ENCODE measurements around the gene ZBTB7C. TPM values are rescaled to one million over a fixed set of nuclear protein-coding genes. Genes with fewer than 3 reads are reported as not detected.
A peak's percentile ranks its signal among the peaks of the same experiment; 100 is the strongest.

ZBTB7C gene
- total RNA-seq, 1 experiment from 2014 or later: not detected

GRCh38 chr18:48038636-48039035 is 370.5 kb downstream of the ZBTB7C start:
- intact Hi-C loops (cut with micrococcal nuclease; ENCODE audit: unreplicated experiment): no loop called here
- Mint-ChIP-seq H3K27me3 (ENCODE audit: unreplicated experiment) (peaks cover 77% of the 10 kb centered on the region), H3K4me1 (ENCODE audit: low read depth, unreplicated experiment) (no peaks in the 10 kb centered on the region), H3K9me3 (ENCODE audit: low read depth, unreplicated experiment) (no peaks in the 10 kb centered on the region), H3K27ac (ENCODE audit: unreplicated experiment) (no peak overlapping the region), H3K36me3 (ENCODE audit: insufficient read depth, unreplicated experiment) (no peaks in the 10 kb centered on the region), H3K4me3 (ENCODE audit: low read depth, unreplicated experiment) (no peak overlapping the region)
- BruUV-seq (replicated peaks): no TSS peak
- DNase-seq: no peak
- CTCF ChIA-PET: interaction anchor here (0.7 kb wide), 1 partner anchor 855 kb away, joined by 4 read pairs; no protein-coding TSS in a partner anchor
- TF ChIP-seq, protein P1, sequence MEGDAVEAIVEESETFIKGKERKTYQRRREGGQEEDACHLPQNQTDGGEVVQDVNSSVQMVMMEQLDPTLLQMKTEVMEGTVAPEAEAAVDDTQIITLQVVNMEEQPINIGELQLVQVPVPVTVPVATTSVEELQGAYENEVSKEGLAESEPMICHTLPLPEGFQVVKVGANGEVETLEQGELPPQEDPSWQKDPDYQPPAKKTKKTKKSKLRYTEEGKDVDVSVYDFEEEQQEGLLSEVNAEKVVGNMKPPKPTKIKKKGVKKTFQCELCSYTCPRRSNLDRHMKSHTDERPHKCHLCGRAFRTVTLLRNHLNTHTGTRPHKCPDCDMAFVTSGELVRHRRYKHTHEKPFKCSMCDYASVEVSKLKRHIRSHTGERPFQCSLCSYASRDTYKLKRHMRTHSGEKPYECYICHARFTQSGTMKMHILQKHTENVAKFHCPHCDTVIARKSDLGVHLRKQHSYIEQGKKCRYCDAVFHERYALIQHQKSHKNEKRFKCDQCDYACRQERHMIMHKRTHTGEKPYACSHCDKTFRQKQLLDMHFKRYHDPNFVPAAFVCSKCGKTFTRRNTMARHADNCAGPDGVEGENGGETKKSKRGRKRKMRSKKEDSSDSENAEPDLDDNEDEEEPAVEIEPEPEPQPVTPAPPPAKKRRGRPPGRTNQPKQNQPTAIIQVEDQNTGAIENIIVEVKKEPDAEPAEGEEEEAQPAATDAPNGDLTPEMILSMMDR (IDR thresholded peaks at IDR 0.05; ENCODE audit: unreplicated experiment): no peak

DNA sequence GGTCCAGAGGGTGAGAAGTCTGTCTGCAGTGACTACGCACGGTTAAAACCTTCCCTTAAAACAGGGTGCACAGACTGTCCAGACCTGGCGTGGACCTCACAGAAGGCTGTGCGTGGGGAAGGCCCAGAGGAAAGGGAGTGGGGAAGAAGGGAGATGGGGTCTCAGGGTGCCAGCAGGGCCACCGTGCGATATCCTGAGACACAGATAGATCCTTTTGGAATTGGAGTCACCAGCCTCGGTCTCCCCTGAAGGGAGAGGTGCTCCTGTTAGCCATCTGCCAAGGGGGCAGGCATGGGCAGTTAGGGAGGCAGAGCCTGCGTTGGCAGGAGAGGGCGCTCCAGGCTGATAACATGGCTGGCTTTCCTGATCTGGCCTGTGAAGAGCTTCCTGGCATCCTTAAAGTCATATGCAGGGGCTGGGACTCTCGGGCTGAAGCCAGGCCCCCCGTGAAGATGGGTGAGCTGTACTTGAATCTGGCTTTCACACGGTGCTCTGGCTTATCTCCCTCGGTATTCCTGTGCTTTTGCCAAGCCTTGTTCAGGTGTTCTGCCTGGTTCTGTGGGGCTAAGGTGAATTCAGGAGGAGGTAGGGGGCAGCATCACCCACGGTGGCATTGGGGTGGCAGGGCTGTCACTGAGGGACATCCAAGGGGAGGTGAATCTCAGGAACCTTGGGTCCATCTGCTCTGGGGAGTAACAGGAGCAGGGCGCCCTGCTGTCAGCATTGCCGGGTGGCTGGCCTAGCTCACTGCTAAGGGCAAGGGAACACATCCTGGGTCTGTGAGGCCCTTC is 371.5 kb downstream of the ZBTB7C start:
- DNase-seq: peak; percentile 23
- H3K27me3 Mint-ChIP-seq (ENCODE audit: unreplicated experiment): peaks cover 69% of the 10 kb centered on the region
- CTCF ChIA-PET: interaction anchor here (1.3 kb wide), 1 partner anchor 408 kb away, joined by 7 read pairs; no protein-coding TSS in a partner anchor

GRCh38 chr18:48036641-48037421 is 372.4 kb downstream of the ZBTB7C start:
- intact Hi-C loops (cut with micrococcal nuclease; ENCODE audit: unreplicated experiment): no loop called here
- Mint-ChIP-seq H3K27me3 (ENCODE audit: unreplicated experiment) (peaks cover 61% of the 10 kb centered on the region), H3K27ac (ENCODE audit: unreplicated experiment) (no peak overlapping the region), H3K9me3 (ENCODE audit: low read depth, unreplicated experiment) (no peaks in the 10 kb centered on the region), H3K36me3 (ENCODE audit: insufficient read depth, unreplicated experiment) (no peaks in the 10 kb centered on the region), H3K4me3 (ENCODE audit: low read depth, unreplicated experiment) (no peak overlapping the region), H3K4me1 (ENCODE audit: low read depth, unreplicated experiment) (no peaks in the 10 kb centered on the region)
- CTCF ChIA-PET: interaction anchor here (1.3 kb wide), 1 partner anchor 408 kb away, joined by 7 read pairs; no protein-coding TSS in a partner anchor
- DNase-seq: no peak
- no TSS peak for BruUV-seq (replicated peaks)
- TF ChIP-seq, protein P1 (IDR thresholded peaks at IDR 0.05; ENCODE audit: unreplicated experiment): no peak

More for the DNA sequence above, 371.5 kb downstream of the ZBTB7C start:
- Mint-ChIP-seq H3K4me1 (ENCODE audit: low read depth, unreplicated experiment) (no peaks in the 10 kb centered on the region), H3K27ac (ENCODE audit: unreplicated experiment) (no peak overlapping the region), H3K36me3 (ENCODE audit: insufficient read depth, unreplicated experiment) (no peaks in the 10 kb centered on the region), H3K4me3 (ENCODE audit: low read depth, unreplicated experiment) (no peak overlapping the region), H3K9me3 (ENCODE audit: low read depth, unreplicated experiment) (no peaks in the 10 kb centered on the region)
- intact Hi-C loops (cut with micrococcal nuclease; ENCODE audit: unreplicated experiment): no loop called here
- TF ChIP-seq, protein P1 (IDR thresholded peaks at IDR 0.05; ENCODE audit: unreplicated experiment): no peak
- BruUV-seq (replicated peaks): no TSS peak

DNA sequence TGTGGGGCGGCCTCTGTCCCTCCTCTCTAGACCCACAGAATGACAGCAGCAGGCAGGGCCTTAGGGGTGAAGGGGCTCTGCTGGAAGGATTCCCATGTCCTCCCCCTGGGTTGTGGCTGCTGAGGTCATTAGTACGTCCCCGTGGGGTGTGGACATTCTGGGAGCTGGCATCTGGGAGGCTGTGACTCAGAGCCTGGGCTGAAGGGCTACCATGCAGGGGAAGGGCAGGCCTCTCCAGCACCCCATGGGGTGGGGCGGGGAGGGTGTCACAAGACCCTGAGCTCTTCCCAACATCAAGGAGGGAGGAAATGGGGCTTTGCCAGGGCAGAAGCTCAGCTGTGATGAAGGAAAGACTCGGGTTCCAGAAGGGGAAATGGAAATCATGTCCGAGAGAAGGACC is 373.0 kb downstream of the ZBTB7C start:
- CTCF ChIA-PET: no interaction called here

More for the DNA sequence above, 373.0 kb downstream of the ZBTB7C start:
- H3K27ac Mint-ChIP-seq (ENCODE audit: unreplicated experiment): no peak overlapping the region
- no TSS peak for BruUV-seq (replicated peaks)
- peaks cover 55% of the 10 kb centered on the region for H3K27me3 Mint-ChIP-seq (ENCODE audit: unreplicated experiment)
- DNase-seq: no peak
- intact Hi-C loops (cut with micrococcal nuclease; ENCODE audit: unreplicated experiment): no loop called here
- H3K4me1 Mint-ChIP-seq (ENCODE audit: low read depth, unreplicated experiment): no peaks in the 10 kb centered on the region
- TF ChIP-seq, protein P1 (IDR thresholded peaks at IDR 0.05; ENCODE audit: unreplicated experiment): no peak
- no peak overlapping the region for H3K4me3 Mint-ChIP-seq (ENCODE audit: low read depth, unreplicated experiment)
- H3K36me3 Mint-ChIP-seq (ENCODE audit: insufficient read depth, unreplicated experiment): no peaks in the 10 kb centered on the region
- no peaks in the 10 kb centered on the region for H3K9me3 Mint-ChIP-seq (ENCODE audit: low read depth, unreplicated experiment)

Data from Calu3 (cell line).